ENCODE data around the gene HAUS7. TPM values are rescaled to one million over a fixed set of nuclear protein-coding genes. Genes with fewer than 3 reads are reported as not detected.

Gene HAUS7
- polyA plus RNA-seq, 1 donor from 2014 or later: 27.7 TPM

DNA sequence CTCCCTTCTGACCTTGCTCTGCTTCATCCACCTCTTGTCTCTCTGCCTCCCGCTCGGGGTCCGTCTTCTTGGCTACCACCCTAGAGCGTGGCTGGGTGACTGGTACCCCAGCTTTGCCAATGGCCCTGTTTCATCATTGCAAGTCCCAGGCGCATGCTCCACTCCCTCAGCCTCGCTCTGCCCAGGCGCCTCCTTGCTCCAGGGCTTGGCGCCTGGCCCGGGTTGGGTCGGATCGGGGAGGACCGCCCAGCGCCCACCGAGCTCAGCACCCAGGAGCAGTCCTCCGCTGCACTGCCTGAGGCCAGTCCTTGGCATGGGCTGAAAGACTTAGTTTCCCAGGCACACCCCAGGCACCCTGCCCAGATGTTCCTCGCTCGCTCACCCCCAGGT lies 25.0 kb upstream of the HAUS7 start:
- Histone ChIP-seq H3K79me2 (replicated peaks; ENCODE audit: insufficient read depth, low read length) (no peaks in the 10 kb centered on the region), H4K20me1 (ENCODE audit: insufficient read depth) (no peaks in the 10 kb centered on the region), H3K9me2 (ENCODE audit: insufficient read depth, low read length) (no peaks in the 10 kb centered on the region), H3F3A (ENCODE audit: insufficient read depth, low read length, poor library complexity, severe bottlenecking) (no peaks in the 10 kb centered on the region), H3K4me2 (ENCODE audit: low read length) (no peak overlapping the region), H3K27me3 (ENCODE audit: insufficient read depth, low read depth, low read length) (no peaks in the 10 kb centered on the region), H3K36me3 (ENCODE audit: insufficient read depth, low read length) (no peaks in the 10 kb centered on the region), H3K4me3 (ENCODE audit: low read length) (no peak overlapping the region), H2AFZ (ENCODE audit: low read depth, low read length) (no peak overlapping the region), H3K9ac (ENCODE audit: low read length) (no peak overlapping the region), H3K9me3 (ENCODE audit: low read length) (no peaks in the 10 kb centered on the region), H3K27ac (ENCODE audit: low read length) (no peak overlapping the region)
- TF ChIP-seq SMC3 (conservative IDR thresholded peaks at IDR 0.05; ENCODE audit: poor library complexity) (no peak), TAF1 (IDR thresholded peaks at IDR 0.05; ENCODE audit: low read depth) (no peak), EP300 (conservative IDR thresholded peaks at IDR 0.05; ENCODE audit: poor library complexity, severe bottlenecking) (no peak), POLR2AphosphoS5 (IDR thresholded peaks at IDR 0.05) (no peak), EZH2 (IDR thresholded peaks at IDR 0.05; ENCODE audit: borderline replicate concordance, insufficient read depth, low read length, poor library complexity, severe bottlenecking) (no peak), RAD21 (conservative IDR thresholded peaks at IDR 0.05) (no peak), MXI1 (conservative IDR thresholded peaks at IDR 0.05; ENCODE audit: poor library complexity, severe bottlenecking) (no peak)
- TF ChIP-seq, protein P1, sequence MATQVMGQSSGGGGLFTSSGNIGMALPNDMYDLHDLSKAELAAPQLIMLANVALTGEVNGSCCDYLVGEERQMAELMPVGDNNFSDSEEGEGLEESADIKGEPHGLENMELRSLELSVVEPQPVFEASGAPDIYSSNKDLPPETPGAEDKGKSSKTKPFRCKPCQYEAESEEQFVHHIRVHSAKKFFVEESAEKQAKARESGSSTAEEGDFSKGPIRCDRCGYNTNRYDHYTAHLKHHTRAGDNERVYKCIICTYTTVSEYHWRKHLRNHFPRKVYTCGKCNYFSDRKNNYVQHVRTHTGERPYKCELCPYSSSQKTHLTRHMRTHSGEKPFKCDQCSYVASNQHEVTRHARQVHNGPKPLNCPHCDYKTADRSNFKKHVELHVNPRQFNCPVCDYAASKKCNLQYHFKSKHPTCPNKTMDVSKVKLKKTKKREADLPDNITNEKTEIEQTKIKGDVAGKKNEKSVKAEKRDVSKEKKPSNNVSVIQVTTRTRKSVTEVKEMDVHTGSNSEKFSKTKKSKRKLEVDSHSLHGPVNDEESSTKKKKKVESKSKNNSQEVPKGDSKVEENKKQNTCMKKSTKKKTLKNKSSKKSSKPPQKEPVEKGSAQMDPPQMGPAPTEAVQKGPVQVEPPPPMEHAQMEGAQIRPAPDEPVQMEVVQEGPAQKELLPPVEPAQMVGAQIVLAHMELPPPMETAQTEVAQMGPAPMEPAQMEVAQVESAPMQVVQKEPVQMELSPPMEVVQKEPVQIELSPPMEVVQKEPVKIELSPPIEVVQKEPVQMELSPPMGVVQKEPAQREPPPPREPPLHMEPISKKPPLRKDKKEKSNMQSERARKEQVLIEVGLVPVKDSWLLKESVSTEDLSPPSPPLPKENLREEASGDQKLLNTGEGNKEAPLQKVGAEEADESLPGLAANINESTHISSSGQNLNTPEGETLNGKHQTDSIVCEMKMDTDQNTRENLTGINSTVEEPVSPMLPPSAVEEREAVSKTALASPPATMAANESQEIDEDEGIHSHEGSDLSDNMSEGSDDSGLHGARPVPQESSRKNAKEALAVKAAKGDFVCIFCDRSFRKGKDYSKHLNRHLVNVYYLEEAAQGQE (IDR thresholded peaks at IDR 0.05; ENCODE audit: borderline replicate concordance): no peak
- TF ChIP-seq, protein P2, sequence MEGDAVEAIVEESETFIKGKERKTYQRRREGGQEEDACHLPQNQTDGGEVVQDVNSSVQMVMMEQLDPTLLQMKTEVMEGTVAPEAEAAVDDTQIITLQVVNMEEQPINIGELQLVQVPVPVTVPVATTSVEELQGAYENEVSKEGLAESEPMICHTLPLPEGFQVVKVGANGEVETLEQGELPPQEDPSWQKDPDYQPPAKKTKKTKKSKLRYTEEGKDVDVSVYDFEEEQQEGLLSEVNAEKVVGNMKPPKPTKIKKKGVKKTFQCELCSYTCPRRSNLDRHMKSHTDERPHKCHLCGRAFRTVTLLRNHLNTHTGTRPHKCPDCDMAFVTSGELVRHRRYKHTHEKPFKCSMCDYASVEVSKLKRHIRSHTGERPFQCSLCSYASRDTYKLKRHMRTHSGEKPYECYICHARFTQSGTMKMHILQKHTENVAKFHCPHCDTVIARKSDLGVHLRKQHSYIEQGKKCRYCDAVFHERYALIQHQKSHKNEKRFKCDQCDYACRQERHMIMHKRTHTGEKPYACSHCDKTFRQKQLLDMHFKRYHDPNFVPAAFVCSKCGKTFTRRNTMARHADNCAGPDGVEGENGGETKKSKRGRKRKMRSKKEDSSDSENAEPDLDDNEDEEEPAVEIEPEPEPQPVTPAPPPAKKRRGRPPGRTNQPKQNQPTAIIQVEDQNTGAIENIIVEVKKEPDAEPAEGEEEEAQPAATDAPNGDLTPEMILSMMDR (IDR thresholded peaks at IDR 0.05; ENCODE audit: poor library complexity, severe bottlenecking): no peak

DNA sequence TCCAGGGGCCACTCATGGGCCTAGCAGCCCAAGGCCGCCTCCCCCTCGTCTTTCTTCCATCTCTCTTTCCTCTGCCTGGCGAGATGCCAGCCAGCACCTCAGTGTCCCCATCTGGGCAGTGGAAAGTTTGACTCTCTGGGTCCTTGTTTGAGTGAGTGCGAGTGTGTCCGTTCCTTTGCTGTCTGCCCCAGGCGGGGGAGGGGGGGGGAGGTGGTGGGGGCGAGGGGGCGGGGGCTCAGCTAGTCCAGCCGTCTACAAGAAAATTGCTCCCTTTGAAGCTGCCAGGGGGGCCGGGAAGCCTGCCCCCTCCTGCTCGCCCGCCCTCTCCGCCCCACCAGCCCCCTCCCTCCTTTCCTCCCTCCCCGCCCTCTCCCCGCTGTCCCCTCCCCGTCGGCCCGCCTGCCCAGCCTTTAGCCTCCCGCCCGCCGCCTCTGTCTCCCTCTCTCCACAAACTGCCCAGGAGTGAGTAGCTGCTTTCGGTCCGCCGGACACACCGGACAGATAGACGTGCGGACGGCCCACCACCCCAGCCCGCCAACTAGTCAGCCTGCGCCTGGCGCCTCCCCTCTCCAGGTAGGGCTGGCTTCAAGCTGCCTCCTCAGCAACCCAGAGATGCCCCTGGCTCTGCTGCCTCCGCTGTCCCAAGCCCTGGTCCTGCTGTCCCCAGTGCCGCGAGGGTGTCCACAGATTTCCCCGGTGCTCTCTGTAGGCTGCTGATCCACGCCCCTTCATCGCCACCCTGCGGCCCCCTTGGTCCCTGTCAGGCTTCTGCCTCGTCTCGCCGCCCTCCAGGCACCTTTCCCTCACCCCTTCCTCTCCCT lies 24.4 kb upstream of the HAUS7 start, which contains the start of gene BGN:
BGN (plus strand) TSS at position 440 of the 821 bp plus-strand sequence. CDS start 9,652 bp downstream, outside the sequence.
- H3K4me2 ChIP-seq (ENCODE audit: low read length): no peak within 1 kb of the TSS

More for the DNA sequence above, 24.4 kb upstream of the HAUS7 start, which contains the start of gene BGN:
- Histone ChIP-seq H3K27me3 (ENCODE audit: insufficient read depth, low read depth, low read length) (no peaks in the 10 kb centered on the region), H2AFZ (ENCODE audit: low read depth, low read length) (no peak within 1 kb of the TSS), H3K79me2 (replicated peaks; ENCODE audit: insufficient read depth, low read length) (no peaks in the 10 kb centered on the region), H3F3A (ENCODE audit: insufficient read depth, low read length, poor library complexity, severe bottlenecking) (no peaks in the 10 kb centered on the region), H3K4me3 (ENCODE audit: low read length) (no peak within 1 kb of the TSS), H3K36me3 (ENCODE audit: insufficient read depth, low read length) (no peaks in the 10 kb centered on the region), H3K9ac (ENCODE audit: low read length) (no peak within 1 kb of the TSS), H3K9me3 (ENCODE audit: low read length) (no peaks in the 10 kb centered on the region), H4K20me1 (ENCODE audit: insufficient read depth) (no peaks in the 10 kb centered on the region), H3K9me2 (ENCODE audit: insufficient read depth, low read length) (no peaks in the 10 kb centered on the region), H3K27ac (ENCODE audit: low read length) (no peak within 1 kb of the TSS)
- TF ChIP-seq MXI1 (conservative IDR thresholded peaks at IDR 0.05; ENCODE audit: poor library complexity, severe bottlenecking): no peak
- no peak for TF ChIP-seq TAF1 (IDR thresholded peaks at IDR 0.05; ENCODE audit: low read depth)
- TF ChIP-seq, protein P1 (IDR thresholded peaks at IDR 0.05; ENCODE audit: borderline replicate concordance): no peak
- no peak for TF ChIP-seq POLR2AphosphoS5 (IDR thresholded peaks at IDR 0.05)
- peak; percentile 19 for TF ChIP-seq RAD21 (conservative IDR thresholded peaks at IDR 0.05)
- TF ChIP-seq EZH2 (IDR thresholded peaks at IDR 0.05; ENCODE audit: borderline replicate concordance, insufficient read depth, low read length, poor library complexity, severe bottlenecking): no peak
- TF ChIP-seq, protein P2 (IDR thresholded peaks at IDR 0.05; ENCODE audit: poor library complexity, severe bottlenecking): no peak
- peak; percentile 18 for TF ChIP-seq SMC3 (conservative IDR thresholded peaks at IDR 0.05; ENCODE audit: poor library complexity)
- TF ChIP-seq EP300 (conservative IDR thresholded peaks at IDR 0.05; ENCODE audit: poor library complexity, severe bottlenecking): no peak

Data from neural cell (in vitro differentiated cells).